ENCODE results near the gene VSTM2B. TPM values are rescaled to one million over a fixed set of nuclear protein-coding genes. Genes with fewer than 3 reads are reported as not detected.

VSTM2B gene
- total RNA-seq, 1 experiment from 2014 or later: not detected

DNA sequence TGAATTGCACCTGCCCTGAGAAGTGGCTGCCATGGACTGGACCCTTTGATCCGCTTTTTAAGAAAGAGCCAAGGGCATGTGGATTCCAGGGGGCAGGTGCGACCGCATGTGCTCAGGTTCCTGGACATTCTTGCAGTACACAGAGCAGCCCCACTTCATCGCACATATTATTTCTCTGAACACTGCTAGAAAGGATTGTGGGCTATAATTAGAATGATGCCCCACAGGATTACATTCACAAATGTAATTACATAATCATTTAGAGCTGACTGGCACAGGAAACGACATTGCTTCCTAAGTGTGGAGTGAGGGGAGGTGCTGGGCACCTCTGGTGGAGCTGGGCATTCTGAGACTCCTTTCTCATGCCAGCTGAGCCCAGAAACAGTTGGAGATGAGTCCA, 37.5 kb upstream of the VSTM2B start:
- intact Hi-C loops (cut with micrococcal nuclease; ENCODE audit: unreplicated experiment): no loop called here

DNA sequence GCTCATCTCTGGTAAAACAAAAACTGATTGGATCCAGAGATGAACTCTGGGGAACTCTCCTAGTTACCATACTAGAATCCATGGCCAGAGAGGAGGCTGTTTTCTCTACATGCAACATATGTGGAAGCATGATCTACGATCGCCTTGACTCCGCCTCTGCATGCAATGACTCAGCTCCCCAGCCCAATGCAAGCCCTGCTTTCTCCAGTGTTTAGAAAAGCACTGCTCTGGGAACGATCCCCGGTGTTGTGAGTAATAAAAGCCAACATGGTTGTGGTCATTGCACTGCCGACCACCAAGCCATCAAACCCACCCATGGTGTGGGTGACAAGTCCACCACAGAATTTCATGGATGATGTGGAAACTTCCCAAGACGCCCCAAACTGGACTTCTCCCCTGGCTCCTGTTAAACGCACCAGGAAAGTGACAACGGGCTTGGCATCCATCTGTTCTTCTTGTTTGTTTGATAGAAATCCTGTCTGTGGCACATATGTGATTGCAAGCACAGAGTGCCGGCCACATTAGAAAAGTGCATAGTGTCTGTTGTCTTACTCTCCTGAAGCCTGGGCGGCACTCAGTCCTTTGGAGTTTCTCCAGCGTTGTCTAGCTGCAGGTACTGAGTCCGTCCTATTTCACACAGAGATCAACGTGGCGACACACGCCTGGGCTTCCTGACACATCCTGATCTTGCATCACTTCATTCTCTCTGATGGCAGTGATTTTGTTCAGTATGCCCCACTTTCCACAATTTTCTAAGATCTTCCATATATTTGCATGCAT, 36.4 kb upstream of the VSTM2B start:
- Histone ChIP-seq H3K9me3 (ENCODE audit: control insufficient read depth, insufficient read depth, low read depth, low read length) (no peaks in the 10 kb centered on the region), H3K4me1 (ENCODE audit: control insufficient read depth, insufficient read depth, low read length) (no peaks in the 10 kb centered on the region), H3K4me3 (ENCODE audit: low read depth in 2 of 2, low read length in 2 of 2) (no peak overlapping the region), H3K27ac (ENCODE audit: low read length) (no peak overlapping the region), H3K36me3 (ENCODE audit: control insufficient read depth, insufficient read depth, low read length) (no peaks in the 10 kb centered on the region), H3K27me3 (ENCODE audit: control insufficient read depth, insufficient read depth, low read length) (peaks cover 21% of the 10 kb centered on the region)
- ChIA-PET POLR2A (no interaction called here), CTCF (interaction anchor here (0.7 kb wide), 1 partner anchor 712 kb away, joined by 9 read pairs; no protein-coding TSS in a partner anchor)
- DNase-seq (ENCODE audit: low read depth, low spot score): no peak
- intact Hi-C loops (cut with micrococcal nuclease; ENCODE audit: unreplicated experiment) (no loop called here), in situ Hi-C loops (cut with HindIII; ENCODE audit: low pct_unique_long_range_greater_than_20kb, low sequenced_read_pairs) (no loop called here)
- no peak for ATAC-seq
- BruUV-seq (replicated peaks): no TSS peak
- TF ChIP-seq, protein P1, sequence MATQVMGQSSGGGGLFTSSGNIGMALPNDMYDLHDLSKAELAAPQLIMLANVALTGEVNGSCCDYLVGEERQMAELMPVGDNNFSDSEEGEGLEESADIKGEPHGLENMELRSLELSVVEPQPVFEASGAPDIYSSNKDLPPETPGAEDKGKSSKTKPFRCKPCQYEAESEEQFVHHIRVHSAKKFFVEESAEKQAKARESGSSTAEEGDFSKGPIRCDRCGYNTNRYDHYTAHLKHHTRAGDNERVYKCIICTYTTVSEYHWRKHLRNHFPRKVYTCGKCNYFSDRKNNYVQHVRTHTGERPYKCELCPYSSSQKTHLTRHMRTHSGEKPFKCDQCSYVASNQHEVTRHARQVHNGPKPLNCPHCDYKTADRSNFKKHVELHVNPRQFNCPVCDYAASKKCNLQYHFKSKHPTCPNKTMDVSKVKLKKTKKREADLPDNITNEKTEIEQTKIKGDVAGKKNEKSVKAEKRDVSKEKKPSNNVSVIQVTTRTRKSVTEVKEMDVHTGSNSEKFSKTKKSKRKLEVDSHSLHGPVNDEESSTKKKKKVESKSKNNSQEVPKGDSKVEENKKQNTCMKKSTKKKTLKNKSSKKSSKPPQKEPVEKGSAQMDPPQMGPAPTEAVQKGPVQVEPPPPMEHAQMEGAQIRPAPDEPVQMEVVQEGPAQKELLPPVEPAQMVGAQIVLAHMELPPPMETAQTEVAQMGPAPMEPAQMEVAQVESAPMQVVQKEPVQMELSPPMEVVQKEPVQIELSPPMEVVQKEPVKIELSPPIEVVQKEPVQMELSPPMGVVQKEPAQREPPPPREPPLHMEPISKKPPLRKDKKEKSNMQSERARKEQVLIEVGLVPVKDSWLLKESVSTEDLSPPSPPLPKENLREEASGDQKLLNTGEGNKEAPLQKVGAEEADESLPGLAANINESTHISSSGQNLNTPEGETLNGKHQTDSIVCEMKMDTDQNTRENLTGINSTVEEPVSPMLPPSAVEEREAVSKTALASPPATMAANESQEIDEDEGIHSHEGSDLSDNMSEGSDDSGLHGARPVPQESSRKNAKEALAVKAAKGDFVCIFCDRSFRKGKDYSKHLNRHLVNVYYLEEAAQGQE (IDR thresholded peaks at IDR 0.05; ENCODE audit: insufficient read depth in 1 of 2, low read depth in 2 of 2, low read length in 1 of 2): no peak
- TF ChIP-seq POLR2AphosphoS5 (IDR thresholded peaks at IDR 0.05; ENCODE audit: low read depth, low read length) (no peak), SIN3A (IDR thresholded peaks at IDR 0.05; ENCODE audit: borderline replicate concordance, insufficient read depth, low read depth, low read length) (no peak), TCF7L2 (IDR thresholded peaks at IDR 0.05; ENCODE audit: low read depth, low read length) (no peak)
- TF ChIP-seq, protein P2, sequence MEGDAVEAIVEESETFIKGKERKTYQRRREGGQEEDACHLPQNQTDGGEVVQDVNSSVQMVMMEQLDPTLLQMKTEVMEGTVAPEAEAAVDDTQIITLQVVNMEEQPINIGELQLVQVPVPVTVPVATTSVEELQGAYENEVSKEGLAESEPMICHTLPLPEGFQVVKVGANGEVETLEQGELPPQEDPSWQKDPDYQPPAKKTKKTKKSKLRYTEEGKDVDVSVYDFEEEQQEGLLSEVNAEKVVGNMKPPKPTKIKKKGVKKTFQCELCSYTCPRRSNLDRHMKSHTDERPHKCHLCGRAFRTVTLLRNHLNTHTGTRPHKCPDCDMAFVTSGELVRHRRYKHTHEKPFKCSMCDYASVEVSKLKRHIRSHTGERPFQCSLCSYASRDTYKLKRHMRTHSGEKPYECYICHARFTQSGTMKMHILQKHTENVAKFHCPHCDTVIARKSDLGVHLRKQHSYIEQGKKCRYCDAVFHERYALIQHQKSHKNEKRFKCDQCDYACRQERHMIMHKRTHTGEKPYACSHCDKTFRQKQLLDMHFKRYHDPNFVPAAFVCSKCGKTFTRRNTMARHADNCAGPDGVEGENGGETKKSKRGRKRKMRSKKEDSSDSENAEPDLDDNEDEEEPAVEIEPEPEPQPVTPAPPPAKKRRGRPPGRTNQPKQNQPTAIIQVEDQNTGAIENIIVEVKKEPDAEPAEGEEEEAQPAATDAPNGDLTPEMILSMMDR (IDR thresholded peaks at IDR 0.05): no peak

More for the DNA sequence above, 37.5 kb upstream of the VSTM2B start:
- ATAC-seq: no peak
- in situ Hi-C loops (cut with HindIII; ENCODE audit: low pct_unique_long_range_greater_than_20kb, low sequenced_read_pairs): no loop called here
- Histone ChIP-seq H3K27me3 (ENCODE audit: control insufficient read depth, insufficient read depth, low read length) (peaks cover 18% of the 10 kb centered on the region), H3K9me3 (ENCODE audit: control insufficient read depth, insufficient read depth, low read depth, low read length) (no peaks in the 10 kb centered on the region), H3K4me3 (ENCODE audit: low read depth in 2 of 2, low read length in 2 of 2) (no peak overlapping the region), H3K36me3 (ENCODE audit: control insufficient read depth, insufficient read depth, low read length) (no peaks in the 10 kb centered on the region), H3K4me1 (ENCODE audit: control insufficient read depth, insufficient read depth, low read length) (no peaks in the 10 kb centered on the region), H3K27ac (ENCODE audit: low read length) (no peak overlapping the region)
- no peak for DNase-seq (ENCODE audit: low read depth, low spot score)
- CTCF ChIA-PET: no interaction called here
- BruUV-seq (replicated peaks): no TSS peak
- TF ChIP-seq TCF7L2 (IDR thresholded peaks at IDR 0.05; ENCODE audit: low read depth, low read length) (no peak), SIN3A (IDR thresholded peaks at IDR 0.05; ENCODE audit: borderline replicate concordance, insufficient read depth, low read depth, low read length) (no peak), POLR2AphosphoS5 (IDR thresholded peaks at IDR 0.05; ENCODE audit: low read depth, low read length) (no peak)
- TF ChIP-seq, protein P2 (IDR thresholded peaks at IDR 0.05): no peak
- TF ChIP-seq, protein P1 (IDR thresholded peaks at IDR 0.05; ENCODE audit: insufficient read depth in 1 of 2, low read depth in 2 of 2, low read length in 1 of 2): no peak
- POLR2A ChIA-PET: no interaction called here
